HepG2 (cell line): Measurements from ENCODE around the gene THOC5. TPM values are rescaled to one million over a fixed set of nuclear protein-coding genes. Genes with fewer than 3 reads are reported as not detected.
A peak's percentile ranks its signal among the peaks of the same experiment; 100 is the strongest.

Experiments used
- ARID4A ChIP-seq: sonication (generic); formaldehyde crosslinking; IDR thresholded peaks from 2 replicates; pipeline ENCODE4 v1.5.0; 2020; ENCODE audit warnings: mild to moderate bottlenecking, missing genetic modification reagents, borderline replicate concordance
- CREM ChIP-seq, 2 experiments: sonication (generic) in 1 of 2; formaldehyde crosslinking in 1 of 2; IDR thresholded peaks; 2 replicates each; pipeline versions ENCODE4 v1.4.0 to v1.6.1; 2016 to 2020; ENCODE audit warnings: antibody characterized with exemption in 1 of 2, mild to moderate bottlenecking in 1 of 2, missing genetic modification reagents in 1 of 2
- GRHL1 ChIP-seq: sonication (generic); formaldehyde crosslinking; conservative IDR thresholded peaks from 2 replicates; pipeline ENCODE4 v1.8.0; 2022; ENCODE audit warnings: missing genetic modification reagents
- MYC ChIP-seq: sonication (generic); formaldehyde crosslinking; IDR thresholded peaks from 2 replicates; pipeline ENCODE4 v1.9.0; 2021; ENCODE audit warnings: missing genetic modification reagents, borderline replicate concordance
- YEATS2 ChIP-seq: sonication (generic); formaldehyde crosslinking; IDR thresholded peaks from 2 replicates; pipeline ENCODE4 v1.4.0; 2020; ENCODE audit warnings: missing genetic modification reagents, borderline replicate concordance
- ZNF510 ChIP-seq: sonication (generic); formaldehyde crosslinking; IDR thresholded peaks from 2 replicates; pipeline ENCODE4 v1.4.0; 2020; ENCODE audit warnings: low read depth, mild to moderate bottlenecking, missing genetic modification reagents
- ZNF512B ChIP-seq: sonication (generic); formaldehyde crosslinking; IDR thresholded peaks from 2 replicates; pipeline ENCODE4 v1.5.1; 2020; ENCODE audit warnings: missing genetic modification reagents, mild to moderate bottlenecking, borderline replicate concordance
- polyA plus RNA-seq, 8 experiments: library from polyadenylated mRNA; depleted of rRNA in 3 of 8; stranded (reverse) in 7 of 8; unstranded in 1 of 8; fragments of >200 nt; fragmentation: Illumina TruSeq in 4 of 8; extraction: Trizol in 4 of 8; gene quantifications; 2 replicates each; pipeline versions ENCODE4 v1.2.1 to v1.2.3, GENCODE V29; 2011 to 2016; ENCODE audit warnings: low read depth in 4 of 8, missing spikeins in 1 of 8, mixed read lengths in 1 of 8; ENCODE audit not compliant: insufficient read depth in 1 of 8
- total RNA-seq, 5 experiments: library from RNA; depleted of rRNA; stranded (reverse); fragments of >200 nt; fragmentation: Illumina TruSeq; extraction: Trizol; gene quantifications; 2 replicates each; pipeline ENCODE4 v1.2.3, GENCODE V29; 2016; ENCODE audit warnings: low read depth in 1 of 5
- TF ChIP-seq, protein P1 (sequence below), 2 experiments: sonication (generic) in 1 of 2; formaldehyde crosslinking in 1 of 2; IDR thresholded peaks; 2 replicates each; pipeline versions ENCODE4 v1.6.1 to v1.9.0; 2014 to 2022; ENCODE audit warnings: antibody characterized with exemption in 1 of 2, borderline replicate concordance in 1 of 2, inconsistent platforms in 1 of 2, low read depth in 1 of 2, missing genetic modification reagents in 1 of 2
- TF ChIP-seq, protein P2 (sequence below): sonication (generic); formaldehyde crosslinking; IDR thresholded peaks from 2 replicates; pipeline ENCODE4 v1.9.0; 2022; ENCODE audit warnings: missing genetic modification reagents, mild to moderate bottlenecking, borderline replicate concordance

The THOC5 gene
- total and polyA plus RNA-seq, 2 of the 13 experiments (the other 11 are each of a cell fraction or from before 2014, with no cell fraction given): 45.8 to 46.7 TPM

GRCh38 chr22:29569011-29569678, 15.6 kb upstream of the THOC5 start (continued):
- TF ChIP-seq, protein P1, sequence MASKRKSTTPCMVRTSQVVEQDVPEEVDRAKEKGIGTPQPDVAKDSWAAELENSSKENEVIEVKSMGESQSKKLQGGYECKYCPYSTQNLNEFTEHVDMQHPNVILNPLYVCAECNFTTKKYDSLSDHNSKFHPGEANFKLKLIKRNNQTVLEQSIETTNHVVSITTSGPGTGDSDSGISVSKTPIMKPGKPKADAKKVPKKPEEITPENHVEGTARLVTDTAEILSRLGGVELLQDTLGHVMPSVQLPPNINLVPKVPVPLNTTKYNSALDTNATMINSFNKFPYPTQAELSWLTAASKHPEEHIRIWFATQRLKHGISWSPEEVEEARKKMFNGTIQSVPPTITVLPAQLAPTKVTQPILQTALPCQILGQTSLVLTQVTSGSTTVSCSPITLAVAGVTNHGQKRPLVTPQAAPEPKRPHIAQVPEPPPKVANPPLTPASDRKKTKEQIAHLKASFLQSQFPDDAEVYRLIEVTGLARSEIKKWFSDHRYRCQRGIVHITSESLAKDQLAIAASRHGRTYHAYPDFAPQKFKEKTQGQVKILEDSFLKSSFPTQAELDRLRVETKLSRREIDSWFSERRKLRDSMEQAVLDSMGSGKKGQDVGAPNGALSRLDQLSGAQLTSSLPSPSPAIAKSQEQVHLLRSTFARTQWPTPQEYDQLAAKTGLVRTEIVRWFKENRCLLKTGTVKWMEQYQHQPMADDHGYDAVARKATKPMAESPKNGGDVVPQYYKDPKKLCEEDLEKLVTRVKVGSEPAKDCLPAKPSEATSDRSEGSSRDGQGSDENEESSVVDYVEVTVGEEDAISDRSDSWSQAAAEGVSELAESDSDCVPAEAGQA (IDR thresholded peaks at IDR 0.05; ENCODE audit: low read depth): no peak
- TF ChIP-seq, protein P1 (CRISPR knock-in tag; IDR thresholded peaks at IDR 0.05; ENCODE audit: borderline replicate concordance): no peak
- TF ChIP-seq GRHL1 (no peak), ZNF510 (CRISPR knock-in tag) (no peak), ZNF512B (peak; percentile 35; the same call in 1 of the 2 replicates), YEATS2 (CRISPR knock-in tag) (peak; percentile 53; the same call in 1 of the 2 replicates), CREM (IDR thresholded peaks at IDR 0.05) (peak; percentile 25; the same call in 1 of the 2 replicates), CREM (CRISPR knock-in tag; IDR thresholded peaks at IDR 0.05) (no peak), MYC (CRISPR knock-in tag) (peak; percentile 88), ARID4A (CRISPR knock-in tag) (peak; percentile 72; the same call in 1 of the 2 replicates)
- TF ChIP-seq, protein P2, sequence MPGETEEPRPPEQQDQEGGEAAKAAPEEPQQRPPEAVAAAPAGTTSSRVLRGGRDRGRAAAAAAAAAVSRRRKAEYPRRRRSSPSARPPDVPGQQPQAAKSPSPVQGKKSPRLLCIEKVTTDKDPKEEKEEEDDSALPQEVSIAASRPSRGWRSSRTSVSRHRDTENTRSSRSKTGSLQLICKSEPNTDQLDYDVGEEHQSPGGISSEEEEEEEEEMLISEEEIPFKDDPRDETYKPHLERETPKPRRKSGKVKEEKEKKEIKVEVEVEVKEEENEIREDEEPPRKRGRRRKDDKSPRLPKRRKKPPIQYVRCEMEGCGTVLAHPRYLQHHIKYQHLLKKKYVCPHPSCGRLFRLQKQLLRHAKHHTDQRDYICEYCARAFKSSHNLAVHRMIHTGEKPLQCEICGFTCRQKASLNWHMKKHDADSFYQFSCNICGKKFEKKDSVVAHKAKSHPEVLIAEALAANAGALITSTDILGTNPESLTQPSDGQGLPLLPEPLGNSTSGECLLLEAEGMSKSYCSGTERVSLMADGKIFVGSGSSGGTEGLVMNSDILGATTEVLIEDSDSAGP (CRISPR knock-in tag): peak; percentile 21; the same call in 1 of the 2 replicates
